GM19468 (cell line): Measurements from ENCODE around the gene ACMSD.
"Not testable (repeated sequence)": the region's sequence is repeated elsewhere in the genome, so short reads cannot be mapped to it uniquely, and the experiment has no call there.

Experiments
- ATAC-seq: cut with Tn5 transposase; IDR thresholded peaks from one replicate; pipeline ENCODE4 v1.9.1; 2021; ENCODE audit warnings: mild to moderate bottlenecking, moderate library complexity, moderate number of reproducible peaks; ENCODE audit not compliant: unreplicated experiment; ENCODE audit errors: extremely low read depth

The ACMSD gene

GRCh38 chr2:134900151-134900550 is 61.7 kb downstream of the ACMSD start:
- no peak for ATAC-seq

GRCh38 chr2:134903701-134904100 is 65.3 kb downstream of the ACMSD start:
- ATAC-seq: not testable (repeated sequence)

GRCh38 chr2:134905168-134905567 is 66.8 kb downstream of the ACMSD start:
- no peak for ATAC-seq

GRCh38 chr2:134906726-134907125 is 68.3 kb downstream of the ACMSD start:
- no peak for ATAC-seq

- ATAC-seq: not testable (repeated sequence)
Observed at GRCh38 chr2:134907441-134908116, 69.2 kb downstream of the ACMSD start.

- ATAC-seq: no peak
Observed at GRCh38 chr2:134910763-134911399, 72.5 kb downstream of the ACMSD start.

- no peak for ATAC-seq
Observed at GRCh38 chr2:134911400-134911785, 73.0 kb downstream of the ACMSD start.

GRCh38 chr2:134912361-134912760 is 73.9 kb downstream of the ACMSD start:
- ATAC-seq: no peak

GRCh38 chr2:134917360-134917865 is 79.0 kb downstream of the ACMSD start:
- ATAC-seq: no peak

- ATAC-seq: peak; percentile 71
Observed at GRCh38 chr2:134917888-134918525, 79.6 kb downstream of the ACMSD start.

- peak; percentile 92 for ATAC-seq
Observed at GRCh38 chr2:134918526-134919340, 80.3 kb downstream of the ACMSD start, which contains the start of gene CCNT2. Gene CCNT2 (plus strand): TSS chr2:134918822. CDS start chr2:134918855, 33 bp downstream.

GRCh38 chr2:134919341-134920210 is 81.2 kb downstream of the ACMSD start:
- no peak for ATAC-seq

- no peak for ATAC-seq
Observed at GRCh38 chr2:134924912-134925311, 86.5 kb downstream of the ACMSD start.

GRCh38 chr2:134926231-134926931 is 88.0 kb downstream of the ACMSD start:
- no peak for ATAC-seq

- no peak for ATAC-seq
Observed at GRCh38 chr2:134927195-134927594, 88.8 kb downstream of the ACMSD start.

GRCh38 chr2:134932864-134933526 is 94.6 kb downstream of the ACMSD start:
- ATAC-seq: no peak

- ATAC-seq: no peak
Observed at GRCh38 chr2:134933732-134934131, 95.3 kb downstream of the ACMSD start.

GRCh38 chr2:134934150-134934549 is 95.7 kb downstream of the ACMSD start:
- no peak for ATAC-seq
